GM19099 (cell line): ENCODE data around the gene ETDC.

ENCODE experiments used
- POLR2A ChIP-seq: IDR thresholded peaks from 3 replicates; pipeline ENCODE4 v1.6.1; 2011; ENCODE audit warnings: low read depth; ENCODE audit not compliant: insufficient read length; ENCODE audit errors: extremely low read depth

ETDC gene

GRCh38 chrX:135331525-135331924, 22.2 kb downstream of the ETDC start:
- no peak for TF ChIP-seq POLR2A

DNA sequence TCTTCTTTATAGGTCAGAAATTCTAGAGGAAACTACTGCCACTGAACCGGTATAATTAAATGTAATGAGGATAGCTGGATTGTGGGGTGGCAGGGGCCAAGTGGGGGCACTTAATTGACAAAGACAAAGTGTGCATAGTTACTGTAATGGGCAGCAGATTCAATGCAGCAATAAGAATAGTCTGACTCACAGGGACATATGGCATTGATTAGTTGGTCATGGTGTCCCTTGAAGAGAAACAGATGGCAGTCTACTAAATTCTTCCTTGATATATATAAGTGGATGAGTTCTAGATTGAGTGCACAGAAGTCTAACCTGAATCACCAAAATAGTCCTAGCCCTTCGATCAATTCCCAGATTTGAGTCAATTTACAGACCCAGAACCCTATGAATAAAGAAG, 31.6 kb downstream of the ETDC start:
- TF ChIP-seq POLR2A, result no peak

- TF ChIP-seq POLR2A, result no peak
Measured at GRCh38 chrX:135345107-135345589, 35.9 kb downstream of the ETDC start.

- TF ChIP-seq POLR2A, result no peak
Measured at GRCh38 chrX:135346975-135347374, 37.7 kb downstream of the ETDC start.

DNA sequence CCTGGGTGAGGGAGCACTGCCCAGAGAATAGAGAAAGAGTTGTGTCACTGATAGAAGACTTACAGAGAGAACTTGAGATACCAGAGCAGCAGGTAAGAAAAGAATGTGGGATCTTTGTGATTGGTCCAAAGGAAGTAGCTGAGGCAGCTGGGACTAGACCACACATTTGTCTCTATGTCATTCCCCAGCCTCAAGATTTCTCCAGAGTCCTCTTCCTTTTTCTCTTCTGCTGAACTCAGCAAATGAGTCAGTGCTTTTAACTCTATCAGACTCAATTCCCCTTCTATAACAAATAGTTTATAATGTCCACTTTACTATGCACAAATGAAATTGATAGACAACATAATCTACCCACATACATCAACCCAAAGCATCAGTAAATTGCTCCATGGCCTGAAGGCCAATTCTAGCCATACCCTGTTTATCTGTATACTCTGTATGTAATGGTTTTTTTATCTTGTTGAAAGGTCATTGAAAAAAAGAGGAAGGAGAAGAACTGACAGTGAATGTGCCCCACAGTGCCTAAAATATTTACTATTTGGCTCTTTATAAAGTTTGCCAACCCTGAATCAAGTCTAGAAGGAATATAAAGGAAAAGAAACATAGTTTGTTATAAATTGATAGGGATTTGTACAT, 38.2 kb downstream of the ETDC start:
- no peak for TF ChIP-seq POLR2A

DNA sequence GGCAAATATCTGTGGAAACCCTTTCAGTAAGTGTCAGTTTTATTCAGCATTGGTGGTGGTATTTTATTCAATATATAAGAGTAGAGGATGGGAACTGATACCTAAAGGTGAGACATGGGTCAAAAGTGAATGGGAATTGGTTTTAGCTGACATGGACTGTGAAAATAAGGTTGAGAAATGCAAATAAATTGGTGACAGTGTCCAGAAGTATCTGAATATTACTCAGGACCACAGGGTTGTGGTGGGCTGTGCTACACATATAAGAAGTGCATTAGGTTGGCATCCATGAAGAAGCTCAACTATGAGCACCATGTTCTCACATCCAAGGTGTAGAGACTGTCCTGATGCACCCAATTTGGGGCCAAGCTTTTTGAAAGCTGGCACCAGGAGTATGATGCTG, 45.0 kb downstream of the ETDC start:
- no peak for TF ChIP-seq POLR2A
